Urothelium cell line (cell line): Measurements from ENCODE around the gene GARNL3.

Experiments
- DNase-seq: peaks from one replicate; pipeline ENCODE4 v3.0.0; 2011; ENCODE audit warnings: low spot score, mixed read lengths
- FAIRE-seq: peaks from 2 replicates; lab custom pipeline; 2011; peaks lifted over from hg19 to GRCh38; lab: Jason Lieb, UNC

The GARNL3 gene

GRCh38 chr9:127346584-127346983, 82.0 kb downstream of the GARNL3 start:
- FAIRE-seq (no peak), DNase-seq (no peak)

DNA sequence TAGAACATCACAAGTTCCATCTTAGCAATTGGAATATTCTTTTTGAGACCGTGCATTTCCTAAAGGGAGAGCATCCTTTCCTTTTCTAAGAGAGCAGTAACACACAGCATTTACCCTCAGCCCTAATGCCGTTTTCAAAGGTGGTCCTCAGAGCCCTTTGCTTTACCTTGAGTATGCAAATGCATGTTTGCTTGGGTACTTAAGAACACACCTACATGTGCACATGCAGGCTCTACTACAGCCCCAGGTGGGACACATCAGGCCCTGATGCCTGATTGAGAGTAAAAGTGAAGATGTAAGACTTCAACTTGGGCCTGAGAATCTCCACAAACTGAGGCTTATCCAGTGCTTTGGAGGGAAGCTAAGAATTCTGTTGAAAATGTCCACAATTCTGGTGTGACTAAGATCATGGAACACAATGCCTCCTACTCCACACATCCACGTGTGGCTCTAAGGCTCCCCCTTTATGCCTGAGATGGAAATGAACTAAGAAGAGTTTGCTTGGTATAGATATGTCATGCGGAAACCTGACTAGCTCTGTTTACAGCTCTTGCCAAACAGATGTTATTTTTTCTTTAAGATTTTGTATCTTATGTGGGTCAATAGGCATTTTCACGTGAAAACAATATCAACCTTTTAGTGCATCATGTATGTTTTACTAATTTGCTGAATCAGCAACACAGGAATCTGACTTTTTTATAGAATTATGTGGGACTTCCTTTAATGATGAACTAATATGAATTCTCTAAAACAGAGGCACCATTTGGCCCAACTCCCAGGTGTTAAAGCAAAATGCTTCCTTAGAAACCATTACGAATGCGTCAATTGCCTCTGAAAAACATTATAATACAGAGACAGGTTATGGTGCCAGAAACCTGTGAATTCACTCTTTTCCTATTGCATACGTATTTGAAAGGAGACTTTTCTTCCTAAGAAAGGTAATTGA, 83.5 kb downstream of the GARNL3 start:
- FAIRE-seq (no peak), DNase-seq (no peak)

- no peak for FAIRE-seq
- no peak for DNase-seq
These were observed 85.0 kb downstream of the GARNL3 start for GRCh38 chr9:127349483-127350113.

DNA sequence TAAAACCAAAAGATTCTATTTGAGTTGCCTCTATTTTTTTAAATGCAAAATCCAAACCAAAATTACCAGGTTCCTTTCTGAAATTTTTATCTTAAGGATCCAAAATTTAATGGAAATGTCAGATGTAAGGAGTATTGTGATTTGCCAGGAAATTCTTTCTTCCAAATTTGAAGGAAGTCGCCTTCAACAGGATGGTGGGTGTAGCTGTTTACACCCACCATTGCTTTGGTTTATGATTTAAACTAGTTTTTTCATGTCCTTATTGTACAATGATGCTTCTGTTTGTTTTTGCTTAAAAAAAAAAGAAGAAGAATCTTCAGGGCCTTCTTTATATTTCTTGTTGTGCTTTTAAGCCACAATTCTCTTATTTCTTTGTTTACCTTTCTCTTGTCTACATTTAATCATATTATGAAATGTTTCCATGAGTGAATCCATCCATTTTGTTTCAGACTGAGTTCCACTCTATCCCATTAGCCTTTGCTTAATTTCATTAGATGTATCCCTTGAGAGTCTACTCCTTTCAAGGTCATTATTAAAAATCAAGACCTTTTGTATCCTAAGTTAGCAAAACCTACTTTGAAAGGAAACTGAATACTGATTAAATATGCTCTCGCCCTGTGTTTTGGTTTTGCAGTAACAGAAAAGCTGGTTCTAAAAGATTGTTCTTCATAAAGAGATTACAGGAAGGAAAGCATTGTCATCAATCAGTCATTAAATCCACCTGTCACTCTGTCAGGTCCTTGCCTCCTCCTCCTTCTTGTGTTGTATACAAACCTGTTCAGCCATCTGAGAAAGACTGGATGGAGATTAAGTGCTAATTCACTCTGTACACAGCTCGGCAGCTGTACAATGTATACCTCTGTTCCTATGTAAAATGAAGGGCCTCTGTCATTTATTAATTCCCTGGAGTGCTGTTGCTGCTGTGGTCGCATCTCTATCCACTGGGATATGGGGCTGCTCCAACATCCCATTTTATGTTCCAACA, 86.9 kb downstream of the GARNL3 start:
- no peak for FAIRE-seq
- no peak for DNase-seq

- FAIRE-seq, result no peak
- no peak for DNase-seq
These were observed 89.3 kb downstream of the GARNL3 start for GRCh38 chr9:127353882-127354281.

DNA sequence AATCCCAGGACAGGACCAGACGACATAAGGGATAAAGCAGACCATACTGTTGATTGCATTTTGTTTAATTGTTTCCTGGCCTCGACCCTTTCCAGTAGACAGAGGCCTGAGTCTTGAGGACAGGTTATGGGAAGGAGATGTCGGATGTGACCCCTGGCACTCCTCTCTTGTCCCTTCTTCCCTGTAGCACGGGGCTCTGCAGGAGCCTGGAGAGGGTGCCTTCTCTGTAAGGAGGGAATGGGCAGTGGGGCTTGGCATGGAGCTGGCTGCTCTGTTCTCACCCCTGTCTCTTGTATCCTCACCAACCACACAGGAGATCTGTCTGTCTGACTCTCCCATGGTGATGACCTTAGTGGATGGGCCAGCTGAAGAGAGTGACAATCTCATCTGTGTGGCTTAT, 92.3 kb downstream of the GARNL3 start:
- no peak for FAIRE-seq
- no peak for DNase-seq

GRCh38 chr9:127358023-127358535, 93.5 kb downstream of the GARNL3 start:
- FAIRE-seq (no peak), DNase-seq (no peak)

GRCh38 chr9:127358770-127359169, 94.2 kb downstream of the GARNL3 start:
- FAIRE-seq (no peak), DNase-seq (no peak)

DNA sequence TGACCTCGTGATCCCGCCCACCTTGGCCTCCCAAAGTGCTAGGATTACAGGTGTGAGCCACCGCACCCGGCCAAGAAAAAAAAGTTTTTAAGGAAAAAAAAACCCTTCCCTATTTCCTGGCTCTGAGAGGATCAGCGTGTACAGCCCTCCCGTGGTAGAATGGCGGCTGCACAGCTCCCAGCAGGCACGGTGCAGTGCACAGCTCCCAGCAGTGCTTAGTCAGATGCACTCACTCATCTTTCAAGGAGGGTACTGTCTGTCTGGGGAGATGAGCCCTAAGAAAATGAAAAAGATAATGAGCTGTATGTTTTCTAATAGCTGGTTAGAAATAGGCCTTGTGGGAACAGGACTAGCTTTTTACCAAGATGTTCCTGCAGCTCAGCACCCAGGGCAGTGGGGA, 95.7 kb downstream of the GARNL3 start:
- FAIRE-seq, result no peak
- DNase-seq, result no peak

- no peak for DNase-seq
- FAIRE-seq, result no peak
These were observed 96.3 kb downstream of the GARNL3 start for GRCh38 chr9:127360829-127361228.

GRCh38 chr9:127361561-127361960, 97.0 kb downstream of the GARNL3 start:
- FAIRE-seq, result no peak
- DNase-seq, result no peak

DNA sequence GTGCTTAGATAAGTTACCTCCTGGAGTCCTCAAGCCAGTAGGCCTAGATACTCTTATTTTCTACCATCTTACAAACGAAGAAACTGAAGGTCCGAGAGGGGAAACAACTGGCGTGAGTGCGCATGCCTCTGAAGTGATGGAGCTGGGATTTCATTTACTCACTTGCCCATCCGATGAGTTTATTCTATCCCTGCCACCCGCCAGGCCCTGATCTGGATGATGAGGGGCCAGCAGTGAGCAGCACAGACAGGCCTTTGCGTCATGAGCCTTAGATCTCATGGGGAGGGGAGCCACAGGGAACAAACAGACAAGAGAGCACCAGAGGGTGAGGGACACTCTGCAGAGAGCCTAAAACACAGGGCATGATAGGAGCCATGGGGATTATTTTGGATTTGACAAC, 98.3 kb downstream of the GARNL3 start:
- FAIRE-seq (no peak), DNase-seq (no peak)

DNA sequence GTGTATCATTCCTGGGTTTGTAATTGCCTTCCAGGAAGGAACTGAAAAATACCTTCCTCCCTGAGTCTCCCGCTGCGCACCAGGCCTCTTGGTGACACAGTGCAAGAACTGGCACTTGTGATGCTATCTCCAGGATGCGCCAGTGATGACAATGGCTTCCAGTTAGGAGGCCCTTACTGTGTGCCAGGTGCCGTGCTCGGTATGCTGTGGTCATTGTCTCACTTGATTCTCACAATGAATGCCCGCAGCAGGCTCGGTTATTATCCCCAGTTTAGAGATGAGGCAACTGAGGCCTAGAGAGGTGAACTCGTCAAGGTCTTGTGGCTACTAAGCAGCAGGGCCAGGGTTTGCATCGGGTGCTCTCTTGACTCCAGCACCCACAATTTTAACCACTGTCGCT, 100.9 kb downstream of the GARNL3 start:
- FAIRE-seq (no peak), DNase-seq (no peak)

DNA sequence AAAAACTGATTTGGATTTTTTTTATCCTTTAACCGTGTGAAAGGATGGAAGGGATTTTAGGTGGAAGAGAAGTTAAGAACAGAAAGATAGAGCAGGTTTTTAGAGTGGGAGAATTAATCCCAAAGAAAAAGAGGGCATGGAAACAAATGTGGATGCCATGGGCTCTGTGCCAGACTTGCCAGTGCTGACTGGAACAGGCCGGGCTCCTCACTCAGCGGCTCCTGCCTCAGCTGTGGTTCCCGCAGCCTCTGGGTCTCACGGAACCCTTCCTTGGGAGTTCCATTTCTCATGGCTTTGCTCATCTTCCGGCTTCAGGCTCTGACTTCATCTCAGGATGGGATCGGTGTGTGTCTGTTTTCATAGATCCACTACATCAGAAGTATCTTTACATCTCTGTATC, 102.0 kb downstream of the GARNL3 start:
- DNase-seq (no peak), FAIRE-seq (no peak)

GRCh38 chr9:127368852-127369402, 104.4 kb downstream of the GARNL3 start:
- DNase-seq (no peak), FAIRE-seq (no peak)

GRCh38 chr9:127369428-127369827, 104.9 kb downstream of the GARNL3 start:
- no peak for FAIRE-seq

DNA sequence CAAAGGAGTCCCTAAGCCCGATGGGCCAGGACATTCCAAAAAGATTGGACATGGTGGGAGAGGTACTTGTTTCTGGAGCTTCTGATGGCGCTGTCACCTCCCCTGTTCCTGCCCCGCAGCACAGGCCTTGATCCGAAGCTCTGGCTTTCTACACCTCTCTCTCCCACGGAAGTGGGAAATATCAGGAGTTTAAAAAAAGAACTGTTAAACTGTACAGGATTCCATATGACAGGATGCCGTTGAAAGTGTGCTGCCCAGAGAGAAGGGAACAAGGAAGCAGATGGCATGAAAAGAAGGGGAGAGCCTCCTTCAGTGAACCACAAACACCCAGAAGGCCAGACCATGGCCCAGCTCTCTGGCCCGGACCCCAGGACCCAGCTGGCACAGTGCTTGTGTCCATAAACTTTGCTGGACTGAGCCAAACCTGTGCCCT, 105.6 kb downstream of the GARNL3 start:
- FAIRE-seq, result no peak

More at GRCh38 chr9:127369428-127369827, 104.9 kb downstream of the GARNL3 start:
- DNase-seq, result no peak

DNA sequence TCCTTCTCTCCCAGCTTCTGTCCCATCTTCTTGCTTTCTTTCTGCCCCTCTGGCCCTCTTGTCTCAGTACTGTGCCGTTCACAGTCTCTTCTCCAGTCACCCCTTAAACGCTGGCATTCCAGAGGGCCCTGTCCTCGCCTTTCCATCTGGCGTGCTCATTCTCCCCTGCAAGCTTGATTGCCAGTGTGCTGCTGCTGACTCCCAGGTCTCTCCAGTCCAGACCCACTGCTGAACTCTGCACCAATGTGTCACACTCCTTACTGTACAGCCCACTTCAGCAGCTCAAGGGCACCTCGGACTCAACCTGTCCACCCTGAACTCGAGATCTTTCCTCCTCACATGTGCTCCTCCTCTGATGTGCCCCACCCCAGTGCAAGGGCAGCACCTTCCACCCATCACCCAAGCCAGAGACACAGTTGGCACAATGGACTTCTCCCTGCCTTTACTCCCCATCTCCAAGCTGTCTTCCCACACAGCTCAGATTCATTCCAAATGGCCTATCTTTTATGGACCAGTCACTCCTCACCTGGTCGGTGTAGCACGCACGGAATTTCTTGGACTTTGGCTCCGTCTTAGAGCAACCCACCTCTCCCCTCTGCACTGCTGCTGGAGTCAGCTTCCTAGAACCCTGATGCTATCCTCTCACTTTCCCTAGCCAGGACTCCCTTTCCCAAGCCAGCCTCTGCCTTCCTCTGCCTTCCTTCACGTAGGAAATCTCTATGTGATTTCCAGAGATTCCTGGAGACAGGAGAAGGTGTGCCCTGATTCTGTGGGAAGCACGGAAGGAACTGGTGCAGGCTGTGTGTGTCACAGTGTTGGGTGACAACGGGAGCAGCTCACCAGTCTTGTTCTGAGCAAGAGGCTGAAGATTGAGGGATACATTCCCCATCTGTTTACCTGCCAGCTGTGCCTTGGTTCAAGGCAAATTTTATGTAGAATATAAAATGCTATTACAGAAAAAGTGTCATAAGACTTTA, 106.4 kb downstream of the GARNL3 start:
- DNase-seq (no peak), FAIRE-seq (no peak)

More for the DNA sequence above, 105.6 kb downstream of the GARNL3 start:
- DNase-seq, result no peak

- DNase-seq (no peak), FAIRE-seq (no peak)
These were observed 115.9 kb downstream of the GARNL3 start for GRCh38 chr9:127380479-127380878.
